Measurements from ENCODE around the gene XRCC5. TPM values are rescaled to one million over a fixed set of nuclear protein-coding genes. Genes with fewer than 3 reads are reported as not detected.

Gene XRCC5
- polyA plus RNA-seq, 2 donors = 57.9 to 100 TPM

DNA sequence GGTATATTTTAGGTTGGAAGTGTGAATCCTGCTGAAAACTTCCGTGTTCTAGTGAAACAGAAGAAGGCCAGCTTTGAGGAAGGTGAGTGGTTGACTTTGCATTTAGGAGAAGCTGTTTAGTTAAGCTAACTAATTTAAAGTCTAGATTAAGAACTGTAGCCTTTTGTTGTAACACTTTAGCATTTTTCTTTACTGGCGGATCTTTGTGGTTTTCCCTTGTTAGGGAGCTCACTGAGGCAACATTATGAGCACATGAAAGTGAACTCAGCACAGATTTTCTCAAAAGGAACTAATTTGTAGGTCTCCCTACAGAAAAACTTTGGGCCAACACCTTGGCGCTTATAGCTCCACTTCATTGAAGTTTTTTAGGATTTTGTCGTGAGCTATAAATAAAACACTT lies 52.8 kb downstream of the XRCC5 start:
- Histone ChIP-seq H3K4me3 (ENCODE audit: low read depth in 1 of 2, low read length in 2 of 2) (no peak overlapping the region), H3K9me3 (ENCODE audit: control insufficient read depth in 2 of 2, insufficient read depth in 1 of 2, low read depth in 1 of 2, low read length in 1 of 2) (no peaks in the 10 kb centered on the region), H3K4me1 (ENCODE audit: control insufficient read depth in 2 of 2, insufficient read depth in 2 of 2, low read length in 1 of 2) (no peaks in the 10 kb centered on the region), H3K36me3 (ENCODE audit: control insufficient read depth in 2 of 2, insufficient read depth in 2 of 2, low read length in 1 of 2) (peaks cover 9 to 16% of the 10 kb centered on the region in 2 donors), H3K27me3 (ENCODE audit: control insufficient read depth in 1 of 2, insufficient read depth in 2 of 2, low read length in 2 of 2) (no peaks in the 10 kb centered on the region), H3K27ac (ENCODE audit: low read depth in 2 of 2, low read length in 1 of 2) (no peak overlapping the region)
- 95 to 97% methylated on average over 4 of the region's 4 CpGs for WGBS, 2 donors

GRCh38 chr2:216163518-216163917 lies 54.4 kb downstream of the XRCC5 start:
- Histone ChIP-seq H3K27ac (ENCODE audit: low read depth in 2 of 2, low read length in 1 of 2) (no peak overlapping the region), H3K36me3 (ENCODE audit: control insufficient read depth in 2 of 2, insufficient read depth in 2 of 2, low read length in 1 of 2) (peaks cover 9 to 16% of the 10 kb centered on the region in 2 donors), H3K4me3 (ENCODE audit: low read depth in 1 of 2, low read length in 2 of 2) (no peak overlapping the region), H3K27me3 (ENCODE audit: control insufficient read depth in 1 of 2, insufficient read depth in 2 of 2, low read length in 2 of 2) (no peaks in the 10 kb centered on the region), H3K9me3 (ENCODE audit: control insufficient read depth in 2 of 2, insufficient read depth in 1 of 2, low read depth in 1 of 2, low read length in 1 of 2) (no peaks in the 10 kb centered on the region), H3K4me1 (ENCODE audit: control insufficient read depth in 2 of 2, insufficient read depth in 2 of 2, low read length in 1 of 2) (no peaks in the 10 kb centered on the region)
- 85 to 90% methylated on average over 4 of the region's 4 CpGs for WGBS, 2 donors

GRCh38 chr2:216164087-216164486 lies 54.9 kb downstream of the XRCC5 start:
- Histone ChIP-seq H3K4me1 (ENCODE audit: control insufficient read depth in 2 of 2, insufficient read depth in 2 of 2, low read length in 1 of 2) (no peaks in the 10 kb centered on the region), H3K36me3 (ENCODE audit: control insufficient read depth in 2 of 2, insufficient read depth in 2 of 2, low read length in 1 of 2) (peaks cover 9 to 16% of the 10 kb centered on the region in 2 donors), H3K9me3 (ENCODE audit: control insufficient read depth in 2 of 2, insufficient read depth in 1 of 2, low read depth in 1 of 2, low read length in 1 of 2) (no peaks in the 10 kb centered on the region), H3K27me3 (ENCODE audit: control insufficient read depth in 1 of 2, insufficient read depth in 2 of 2, low read length in 2 of 2) (no peaks in the 10 kb centered on the region), H3K27ac (ENCODE audit: low read depth in 2 of 2, low read length in 1 of 2) (no peak overlapping the region), H3K4me3 (ENCODE audit: low read depth in 1 of 2, low read length in 2 of 2) (no peak overlapping the region)
- WGBS, 2 donors = 92 to 94% methylated on average over 5 of the region's 5 CpGs

DNA sequence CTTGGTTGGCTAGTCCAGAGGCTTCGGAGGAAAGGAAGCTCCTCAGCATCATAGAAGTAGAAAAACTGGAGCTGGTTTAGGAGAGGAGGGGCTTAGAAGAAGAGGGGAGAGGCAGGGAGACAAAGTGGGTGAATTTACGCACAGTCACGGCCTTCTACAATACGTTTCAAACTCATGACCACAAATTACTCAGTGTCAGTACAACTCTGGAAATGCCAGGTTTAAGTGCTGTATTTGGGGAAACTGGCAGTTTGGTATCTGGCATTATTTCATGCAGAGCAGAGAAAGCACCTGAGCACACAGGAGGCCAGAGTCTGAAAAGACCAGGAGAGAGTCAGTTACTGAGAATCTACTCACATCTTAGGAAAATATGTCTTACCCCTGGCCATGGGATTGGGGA lies 55.4 kb downstream of the XRCC5 start:
- WGBS, 2 donors = 90 to 93% methylated on average over 4 of the region's 4 CpGs
- H3K4me1 ChIP-seq (ENCODE audit: control insufficient read depth in 2 of 2, insufficient read depth in 2 of 2, low read length in 1 of 2) = no peaks in the 10 kb centered on the region
- H3K27ac ChIP-seq (ENCODE audit: low read depth in 2 of 2, low read length in 1 of 2) = no peak overlapping the region
- no peaks in the 10 kb centered on the region for H3K27me3 ChIP-seq (ENCODE audit: control insufficient read depth in 1 of 2, insufficient read depth in 2 of 2, low read length in 2 of 2)
- H3K36me3 ChIP-seq (ENCODE audit: control insufficient read depth in 2 of 2, insufficient read depth in 2 of 2, low read length in 1 of 2) = peaks cover 9 to 16% of the 10 kb centered on the region in 2 donors
- H3K9me3 ChIP-seq (ENCODE audit: control insufficient read depth in 2 of 2, insufficient read depth in 1 of 2, low read depth in 1 of 2, low read length in 1 of 2) = no peaks in the 10 kb centered on the region
- H3K4me3 ChIP-seq (ENCODE audit: low read depth in 1 of 2, low read length in 2 of 2) = no peak overlapping the region

GRCh38 chr2:216165711-216166110 lies 56.6 kb downstream of the XRCC5 start:
- Histone ChIP-seq H3K4me3 (ENCODE audit: low read depth in 1 of 2, low read length in 2 of 2) (no peak overlapping the region), H3K27me3 (ENCODE audit: control insufficient read depth in 1 of 2, insufficient read depth in 2 of 2, low read length in 2 of 2) (no peaks in the 10 kb centered on the region), H3K9me3 (ENCODE audit: control insufficient read depth in 2 of 2, insufficient read depth in 1 of 2, low read depth in 1 of 2, low read length in 1 of 2) (no peaks in the 10 kb centered on the region), H3K27ac (ENCODE audit: low read depth in 2 of 2, low read length in 1 of 2) (no peak overlapping the region), H3K4me1 (ENCODE audit: control insufficient read depth in 2 of 2, insufficient read depth in 2 of 2, low read length in 1 of 2) (no peaks in the 10 kb centered on the region), H3K36me3 (ENCODE audit: control insufficient read depth in 2 of 2, insufficient read depth in 2 of 2, low read length in 1 of 2) (peaks cover 9 to 15% of the 10 kb centered on the region in 2 donors)
- WGBS, 2 donors = 88 to 96% methylated on average over 4 of the region's 4 CpGs

DNA sequence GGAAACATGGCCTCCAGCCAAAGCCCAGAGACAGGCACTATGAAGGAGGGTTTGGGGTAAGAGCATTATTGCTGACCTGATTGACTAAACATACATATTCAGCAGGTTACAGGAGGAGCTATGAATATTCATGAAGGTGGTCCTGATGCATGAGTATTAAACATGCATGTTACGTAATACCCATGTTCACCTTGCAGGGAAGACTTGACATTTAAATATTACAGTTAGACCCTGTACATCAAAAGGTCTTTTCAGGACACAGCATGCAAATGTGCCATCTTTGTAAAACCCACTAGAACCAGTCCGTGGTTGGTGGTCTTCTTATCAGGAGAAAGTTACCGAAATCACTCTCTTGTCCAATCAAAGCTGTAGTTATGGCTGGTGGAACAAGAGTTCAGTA lies 59.9 kb downstream of the XRCC5 start:
- 94 to 96% methylated on average over 3 of the region's 3 CpGs for WGBS, 2 donors
- Histone ChIP-seq H3K36me3 (ENCODE audit: control insufficient read depth in 2 of 2, insufficient read depth in 2 of 2, low read length in 1 of 2) (peaks cover 4 to 8% of the 10 kb centered on the region in 2 donors), H3K27me3 (ENCODE audit: control insufficient read depth in 1 of 2, insufficient read depth in 2 of 2, low read length in 2 of 2) (no peaks in the 10 kb centered on the region), H3K4me1 (ENCODE audit: control insufficient read depth in 2 of 2, insufficient read depth in 2 of 2, low read length in 1 of 2) (no peaks in the 10 kb centered on the region), H3K27ac (ENCODE audit: low read depth in 2 of 2, low read length in 1 of 2) (no peak overlapping the region), H3K9me3 (ENCODE audit: control insufficient read depth in 2 of 2, insufficient read depth in 1 of 2, low read depth in 1 of 2, low read length in 1 of 2) (no peaks in the 10 kb centered on the region), H3K4me3 (ENCODE audit: low read depth in 1 of 2, low read length in 2 of 2) (no peak overlapping the region)

DNA sequence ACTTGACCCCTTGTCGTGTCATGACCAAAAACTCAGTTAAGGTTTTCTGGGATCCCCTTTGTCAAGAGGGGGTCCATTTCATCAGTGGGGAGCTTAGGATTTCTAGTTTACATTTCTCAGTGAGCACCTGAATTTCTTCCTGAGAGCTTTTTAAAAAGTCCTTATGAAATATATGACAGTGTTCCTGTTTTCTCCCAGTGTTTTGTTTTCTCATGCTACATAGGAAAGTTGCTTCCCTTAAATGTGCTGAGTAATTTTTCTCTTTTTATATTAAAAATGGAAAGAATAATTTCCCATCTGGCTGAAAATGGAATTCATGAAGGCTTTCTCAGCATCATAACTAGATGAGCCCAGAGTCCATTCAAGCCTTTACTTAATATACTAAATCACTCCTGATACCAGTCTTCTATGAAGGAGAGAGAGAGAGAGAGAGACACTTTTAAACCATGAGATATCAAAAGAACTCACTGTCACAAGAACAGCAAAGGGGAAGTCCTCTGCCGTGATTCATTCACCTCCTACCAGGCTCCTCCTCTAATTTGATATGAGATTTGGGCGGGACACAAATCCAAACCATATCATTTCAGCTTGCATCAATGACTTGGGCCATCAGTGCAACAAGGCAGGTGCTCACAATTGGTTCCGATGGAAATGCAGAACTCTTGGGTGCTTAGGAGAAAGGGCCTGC lies 61.1 kb downstream of the XRCC5 start:
- Histone ChIP-seq H3K4me3 (ENCODE audit: low read depth in 1 of 2, low read length in 2 of 2) (no peak overlapping the region), H3K27me3 (ENCODE audit: control insufficient read depth in 1 of 2, insufficient read depth in 2 of 2, low read length in 2 of 2) (no peaks in the 10 kb centered on the region), H3K36me3 (ENCODE audit: control insufficient read depth in 2 of 2, insufficient read depth in 2 of 2, low read length in 1 of 2) (peaks cover under 1 to 6% of the 10 kb centered on the region in 2 donors), H3K9me3 (ENCODE audit: control insufficient read depth in 2 of 2, insufficient read depth in 1 of 2, low read depth in 1 of 2, low read length in 1 of 2) (no peaks in the 10 kb centered on the region), H3K27ac (ENCODE audit: low read depth in 2 of 2, low read length in 1 of 2) (no peak overlapping the region), H3K4me1 (ENCODE audit: control insufficient read depth in 2 of 2, insufficient read depth in 2 of 2, low read length in 1 of 2) (no peaks in the 10 kb centered on the region)
- 88 to 92% methylated on average over 4 of the region's 4 CpGs for WGBS, 2 donors

GRCh38 chr2:216171011-216171410 lies 61.9 kb downstream of the XRCC5 start:
- Histone ChIP-seq H3K27ac (ENCODE audit: low read depth in 2 of 2, low read length in 1 of 2) (no peak overlapping the region), H3K9me3 (ENCODE audit: control insufficient read depth in 2 of 2, insufficient read depth in 1 of 2, low read depth in 1 of 2, low read length in 1 of 2) (no peaks in the 10 kb centered on the region), H3K27me3 (ENCODE audit: control insufficient read depth in 1 of 2, insufficient read depth in 2 of 2, low read length in 2 of 2) (no peaks in the 10 kb centered on the region), H3K4me1 (ENCODE audit: control insufficient read depth in 2 of 2, insufficient read depth in 2 of 2, low read length in 1 of 2) (no peaks in the 10 kb centered on the region), H3K36me3 (ENCODE audit: control insufficient read depth in 2 of 2, insufficient read depth in 2 of 2, low read length in 1 of 2) (peaks cover 3 to 6% of the 10 kb centered on the region in 2 donors), H3K4me3 (ENCODE audit: low read depth in 1 of 2, low read length in 2 of 2) (no peak overlapping the region)
- 91% methylated on average over 3 of the region's 3 CpGs for WGBS, 2 donors

GRCh38 chr2:216172493-216172892 lies 63.3 kb downstream of the XRCC5 start:
- no peaks in the 10 kb centered on the region for H3K4me1 ChIP-seq (ENCODE audit: control insufficient read depth in 2 of 2, insufficient read depth in 2 of 2, low read length in 1 of 2)
- H3K27me3 ChIP-seq (ENCODE audit: control insufficient read depth in 1 of 2, insufficient read depth in 2 of 2, low read length in 2 of 2) = no peaks in the 10 kb centered on the region
- H3K27ac ChIP-seq (ENCODE audit: low read depth in 2 of 2, low read length in 1 of 2) = no peak overlapping the region
- peaks cover 3 to 6% of the 10 kb centered on the region in 2 donors for H3K36me3 ChIP-seq (ENCODE audit: control insufficient read depth in 2 of 2, insufficient read depth in 2 of 2, low read length in 1 of 2)
- H3K4me3 ChIP-seq (ENCODE audit: low read depth in 1 of 2, low read length in 2 of 2) = no peak overlapping the region
- WGBS, 2 donors = 97 to 99% methylated on average over 7 of the region's 7 CpGs
- H3K9me3 ChIP-seq (ENCODE audit: control insufficient read depth in 2 of 2, insufficient read depth in 1 of 2, low read depth in 1 of 2, low read length in 1 of 2) = no peaks in the 10 kb centered on the region

DNA sequence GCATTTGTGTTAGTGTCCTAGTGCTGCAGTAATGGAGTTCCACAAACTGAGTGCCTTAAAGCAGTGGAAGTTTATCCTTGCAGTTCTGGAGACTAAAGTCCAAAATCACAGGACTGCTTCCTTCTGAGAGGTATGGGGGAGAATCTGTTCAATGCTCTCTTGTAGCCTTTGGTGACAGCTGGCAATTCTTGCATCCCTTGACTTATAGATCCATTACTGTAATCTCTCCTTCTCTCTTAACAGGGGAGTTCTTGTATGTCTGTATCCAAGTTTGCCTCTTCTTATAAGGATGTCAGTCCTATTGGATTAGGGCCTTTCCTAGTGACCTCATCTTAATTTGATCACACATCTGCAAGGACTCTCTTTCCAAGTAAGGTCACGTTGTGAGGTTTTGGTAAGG lies 69.9 kb downstream of the XRCC5 start:
- Histone ChIP-seq H3K4me3 (ENCODE audit: low read depth in 1 of 2, low read length in 2 of 2) (no peak overlapping the region), H3K36me3 (ENCODE audit: control insufficient read depth in 2 of 2, insufficient read depth in 2 of 2, low read length in 1 of 2) (peaks cover 3 to 7% of the 10 kb centered on the region in 2 donors), H3K4me1 (ENCODE audit: control insufficient read depth in 2 of 2, insufficient read depth in 2 of 2, low read length in 1 of 2) (no peaks in the 10 kb centered on the region), H3K27me3 (ENCODE audit: control insufficient read depth in 1 of 2, insufficient read depth in 2 of 2, low read length in 2 of 2) (no peaks in the 10 kb centered on the region), H3K27ac (ENCODE audit: low read depth in 2 of 2, low read length in 1 of 2) (no peak overlapping the region), H3K9me3 (ENCODE audit: control insufficient read depth in 2 of 2, insufficient read depth in 1 of 2, low read depth in 1 of 2, low read length in 1 of 2) (no peaks in the 10 kb centered on the region)
- WGBS, 2 donors = 89 to 93% methylated on average over 1 of the region's 1 CpG
